ENCODE measurements around the gene TSHZ2.

TSHZ2 gene

DNA sequence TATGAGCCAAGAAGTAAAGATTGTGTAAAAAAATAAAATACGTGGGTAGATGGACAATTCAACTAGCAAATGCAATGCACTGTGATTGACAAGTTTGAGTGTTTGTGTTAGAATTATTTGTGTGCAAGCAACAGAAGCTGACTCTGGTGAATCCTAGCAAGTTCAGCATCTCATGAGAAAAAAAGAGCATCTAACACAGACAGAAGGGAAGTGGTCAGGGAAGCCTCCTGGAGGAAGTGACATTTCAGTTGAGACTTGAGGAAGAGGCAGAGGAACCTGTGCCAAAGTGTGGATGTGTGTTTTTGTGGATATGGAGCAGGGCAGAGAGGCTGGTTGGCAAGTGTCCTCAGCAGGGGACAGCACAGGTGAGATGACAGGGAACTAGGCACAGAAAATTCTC is 372.7 kb downstream of the TSHZ2 start:
- H3K27ac ChIP-seq, result no peak overlapping the region
- no peak overlapping the region for H3K4me3 ChIP-seq
- DNase-seq (ENCODE audit: low spot score), result no peak
- TF ChIP-seq, protein P1, sequence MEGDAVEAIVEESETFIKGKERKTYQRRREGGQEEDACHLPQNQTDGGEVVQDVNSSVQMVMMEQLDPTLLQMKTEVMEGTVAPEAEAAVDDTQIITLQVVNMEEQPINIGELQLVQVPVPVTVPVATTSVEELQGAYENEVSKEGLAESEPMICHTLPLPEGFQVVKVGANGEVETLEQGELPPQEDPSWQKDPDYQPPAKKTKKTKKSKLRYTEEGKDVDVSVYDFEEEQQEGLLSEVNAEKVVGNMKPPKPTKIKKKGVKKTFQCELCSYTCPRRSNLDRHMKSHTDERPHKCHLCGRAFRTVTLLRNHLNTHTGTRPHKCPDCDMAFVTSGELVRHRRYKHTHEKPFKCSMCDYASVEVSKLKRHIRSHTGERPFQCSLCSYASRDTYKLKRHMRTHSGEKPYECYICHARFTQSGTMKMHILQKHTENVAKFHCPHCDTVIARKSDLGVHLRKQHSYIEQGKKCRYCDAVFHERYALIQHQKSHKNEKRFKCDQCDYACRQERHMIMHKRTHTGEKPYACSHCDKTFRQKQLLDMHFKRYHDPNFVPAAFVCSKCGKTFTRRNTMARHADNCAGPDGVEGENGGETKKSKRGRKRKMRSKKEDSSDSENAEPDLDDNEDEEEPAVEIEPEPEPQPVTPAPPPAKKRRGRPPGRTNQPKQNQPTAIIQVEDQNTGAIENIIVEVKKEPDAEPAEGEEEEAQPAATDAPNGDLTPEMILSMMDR (IDR thresholded peaks at IDR 0.05), result no peak

DNA sequence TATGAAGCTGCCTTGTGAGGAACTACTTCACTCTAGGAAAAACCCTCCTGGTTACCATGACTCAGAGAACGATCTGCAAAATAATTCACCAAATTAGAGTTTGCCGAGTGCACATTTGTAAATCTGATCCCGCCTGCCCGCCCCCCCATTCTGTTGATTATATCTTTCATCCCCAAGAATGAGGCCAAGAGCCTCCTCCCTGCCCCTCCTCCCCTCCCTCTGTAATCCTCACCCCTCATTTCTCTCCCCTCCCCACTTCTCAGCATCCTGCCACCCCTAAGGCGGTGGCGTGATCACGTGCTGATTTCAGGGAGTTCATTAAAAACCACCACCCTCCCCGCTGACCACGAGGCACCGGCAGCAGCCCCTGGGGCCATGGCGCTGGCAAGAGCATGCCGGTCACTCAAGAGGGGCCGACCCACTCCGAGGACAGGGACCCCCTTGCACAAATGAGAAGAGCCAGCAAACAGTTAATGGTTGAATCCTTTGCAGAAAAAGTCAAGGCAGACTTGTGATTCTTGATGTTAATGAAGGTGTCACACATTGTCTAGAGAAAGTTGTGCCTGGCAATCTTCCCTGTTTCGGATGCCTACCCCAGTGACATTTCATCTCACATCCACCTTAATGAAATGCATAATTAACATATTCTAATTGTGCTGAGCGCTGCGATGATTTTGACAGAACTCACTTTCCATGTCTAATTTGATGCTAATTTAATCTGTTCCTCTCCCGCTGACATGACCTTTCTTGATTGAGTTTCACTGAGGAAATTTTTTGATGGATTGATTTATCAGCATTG is 373.6 kb downstream of the TSHZ2 start:
- H3K4me3 ChIP-seq, result no peak overlapping the region
- no peak for DNase-seq (ENCODE audit: low spot score)
- TF ChIP-seq, protein P1 (IDR thresholded peaks at IDR 0.05), result no peak

DNA sequence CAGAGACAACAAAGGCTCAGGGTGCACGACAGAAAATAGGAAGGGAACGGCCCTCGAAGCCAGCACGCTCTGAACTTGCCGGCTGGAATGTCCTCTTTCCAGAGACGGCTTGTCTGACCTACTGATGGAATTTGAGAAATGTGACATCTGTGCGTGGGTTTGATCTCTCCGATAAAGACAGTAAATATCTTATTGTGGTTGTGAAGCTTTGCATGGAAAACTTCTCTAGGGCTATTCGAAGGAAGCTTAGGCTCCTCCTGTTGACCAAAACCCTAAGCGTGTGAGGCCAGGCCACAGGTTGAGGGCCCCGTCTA is 374.1 kb downstream of the TSHZ2 start:
- TF ChIP-seq, protein P1 (IDR thresholded peaks at IDR 0.05), result no peak
- H3K4me3 ChIP-seq, result no peak overlapping the region
- H3K27ac ChIP-seq, result no peak overlapping the region
- no peak for DNase-seq (ENCODE audit: low spot score)

More for the DNA sequence above, 373.6 kb downstream of the TSHZ2 start:
- H3K27ac ChIP-seq, result no peak overlapping the region

DNA sequence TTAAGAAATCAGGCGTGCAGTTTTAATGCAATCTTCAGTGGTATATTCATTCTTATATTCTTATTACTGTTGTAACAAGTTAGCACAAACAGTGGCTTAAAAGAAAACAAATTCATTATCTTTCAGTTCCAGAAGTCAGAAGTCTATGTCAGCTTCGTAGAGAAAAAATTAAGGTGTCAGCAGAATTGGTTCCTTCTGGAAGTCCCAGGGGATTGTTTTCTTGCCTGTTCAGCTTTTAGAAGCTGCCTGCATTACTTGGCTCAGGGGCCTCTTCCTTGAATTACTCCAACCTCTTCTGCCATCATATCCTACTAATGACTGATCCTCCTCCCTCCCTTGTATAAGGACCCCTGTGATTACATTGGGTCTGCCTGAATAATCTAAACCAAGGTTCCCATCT is 377.6 kb downstream of the TSHZ2 start:
- no peak overlapping the region for H3K27ac ChIP-seq
- no peak for DNase-seq (ENCODE audit: low spot score)
- TF ChIP-seq, protein P1 (IDR thresholded peaks at IDR 0.05), result no peak
- H3K4me3 ChIP-seq, result no peak overlapping the region

DNA sequence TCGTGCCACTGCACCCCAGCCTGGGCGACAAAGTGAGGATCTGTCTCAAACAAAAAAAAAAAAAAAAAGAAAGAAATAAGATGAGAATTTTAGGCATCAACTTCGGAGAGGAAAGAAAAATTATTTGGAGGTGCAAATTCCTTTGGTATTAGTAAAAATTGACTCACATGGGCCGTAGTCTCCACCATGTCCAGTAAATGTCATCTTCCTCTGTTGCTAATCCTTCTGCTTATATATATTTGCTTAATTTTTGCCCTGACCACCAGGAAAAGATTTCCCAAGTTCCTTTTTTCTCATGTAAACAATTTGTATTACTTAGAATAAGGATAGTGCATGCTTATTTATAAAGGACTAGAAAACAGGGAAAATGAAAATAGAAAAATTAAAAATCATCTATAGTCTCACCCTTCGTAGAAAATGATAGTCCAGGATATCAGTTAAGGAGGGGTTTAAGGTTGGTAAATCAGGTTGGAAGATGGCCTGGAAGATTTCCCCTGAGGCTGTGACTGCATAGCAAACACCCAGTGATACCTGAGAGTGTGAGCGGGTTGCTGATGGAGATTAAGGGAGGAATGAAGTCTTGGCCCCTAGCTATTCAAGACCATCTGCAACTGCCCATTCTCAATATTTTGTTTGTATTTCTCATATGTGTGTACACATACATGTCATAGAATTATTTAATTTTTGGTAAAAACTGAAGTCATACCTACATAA is 380.7 kb downstream of the TSHZ2 start:
- Histone ChIP-seq H3K27ac (no peak overlapping the region), H3K4me3 (no peak overlapping the region)
- TF ChIP-seq, protein P1 (IDR thresholded peaks at IDR 0.05), result no peak
- DNase-seq (ENCODE audit: low spot score), result no peak

DNA sequence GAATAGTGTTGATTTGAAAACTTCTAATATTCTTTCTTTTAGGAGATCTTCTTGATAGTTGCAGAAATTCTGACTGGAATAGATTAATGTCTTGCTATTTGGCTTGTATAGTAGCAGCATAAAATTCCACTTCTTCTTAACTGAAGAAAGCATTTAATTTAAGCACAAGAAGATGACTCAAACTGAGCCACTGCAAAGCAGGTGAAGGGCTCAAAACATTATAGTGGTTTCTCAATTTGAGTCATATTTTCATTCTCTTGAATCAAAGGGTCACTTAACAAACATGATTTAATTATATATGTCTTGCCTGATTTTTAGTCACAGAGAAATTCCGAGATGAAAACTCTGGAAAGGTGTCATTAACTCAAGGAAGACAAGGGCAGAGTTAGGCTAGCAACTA is 382.2 kb downstream of the TSHZ2 start:
- TF ChIP-seq, protein P1 (IDR thresholded peaks at IDR 0.05), result no peak

DNA sequence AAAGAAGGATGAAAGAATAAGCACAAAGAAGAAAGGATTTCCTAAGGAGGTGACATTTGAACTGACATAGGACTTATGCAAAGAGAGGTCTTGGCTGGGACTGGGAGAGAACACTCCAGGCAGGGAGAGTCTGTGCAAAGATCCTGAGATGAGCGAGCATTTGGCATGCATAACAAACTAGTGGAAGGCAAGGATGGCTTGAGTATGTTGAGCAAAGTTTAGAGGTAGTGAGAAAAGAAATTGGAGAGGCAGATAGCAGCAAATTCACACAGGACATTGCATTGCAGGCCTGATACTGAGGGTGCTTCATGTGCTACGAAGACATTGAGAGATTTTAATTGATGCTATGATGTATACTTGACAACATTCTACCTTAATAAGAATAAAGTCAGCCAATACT is 383.6 kb downstream of the TSHZ2 start:
- Histone ChIP-seq H3K27ac (no peak overlapping the region), H3K4me3 (no peak overlapping the region)
- TF ChIP-seq, protein P1 (IDR thresholded peaks at IDR 0.05), result no peak
- no peak for DNase-seq (ENCODE audit: low spot score)

More for the DNA sequence above, 382.2 kb downstream of the TSHZ2 start:
- Histone ChIP-seq H3K27ac (no peak overlapping the region), H3K4me3 (no peak overlapping the region)
- no peak for DNase-seq (ENCODE audit: low spot score)

Data from coronary artery (tissue), 2 donors.